Osteocyte (in vitro differentiated cells): Measurements from ENCODE around the gene NMRAL1. TPM values are rescaled to one million over a fixed set of nuclear protein-coding genes. Genes with fewer than 3 reads are reported as not detected.

Experiments
- DNase-seq: peaks from one replicate; pipeline ENCODE4 v3.0.0; 2021; ENCODE audit warnings: mixed read lengths; ENCODE audit not compliant: unreplicated experiment; ENCODE audit errors: extremely low spot score
- H3K27ac Mint-ChIP-seq: one replicate; pipeline ENCODE4 v1.8.0; 2021; ENCODE audit warnings: mild to moderate bottlenecking, mixed read lengths; ENCODE audit not compliant: unreplicated experiment
- H3K27me3 Mint-ChIP-seq: one replicate; pipeline ENCODE4 v1.8.0; 2021; ENCODE audit warnings: mixed read lengths; ENCODE audit not compliant: unreplicated experiment
- H3K36me3 Mint-ChIP-seq: one replicate; pipeline ENCODE4 v1.8.0; 2021; ENCODE audit warnings: mixed read lengths; ENCODE audit not compliant: unreplicated experiment
- H3K4me1 Mint-ChIP-seq: one replicate; pipeline ENCODE4 v1.8.0; 2021; ENCODE audit warnings: mixed read lengths; ENCODE audit not compliant: unreplicated experiment
- H3K4me3 Mint-ChIP-seq: one replicate; pipeline ENCODE4 v1.8.0; 2021; ENCODE audit warnings: mild to moderate bottlenecking, moderate library complexity, mixed read lengths; ENCODE audit not compliant: unreplicated experiment
- H3K9me3 Mint-ChIP-seq: one replicate; pipeline ENCODE4 v1.8.0; 2021; ENCODE audit warnings: mixed read lengths; ENCODE audit not compliant: unreplicated experiment
- total RNA-seq: library from RNA; stranded (reverse); gene quantifications from 2 replicates; pipeline ENCODE4 v1.2.1, GENCODE V29; 2021
- TF ChIP-seq, protein P1 (sequence below): fragments of 200-600 bp; sonication (generic); IDR thresholded peaks from 2 replicates; pipeline ENCODE4 v1.5.0; 2021; ENCODE audit warnings: antibody characterized with exemption, mild to moderate bottlenecking, moderate library complexity

The NMRAL1 gene
- total RNA-seq, 1 donor from 2014 or later, result 55.0 TPM

DNA sequence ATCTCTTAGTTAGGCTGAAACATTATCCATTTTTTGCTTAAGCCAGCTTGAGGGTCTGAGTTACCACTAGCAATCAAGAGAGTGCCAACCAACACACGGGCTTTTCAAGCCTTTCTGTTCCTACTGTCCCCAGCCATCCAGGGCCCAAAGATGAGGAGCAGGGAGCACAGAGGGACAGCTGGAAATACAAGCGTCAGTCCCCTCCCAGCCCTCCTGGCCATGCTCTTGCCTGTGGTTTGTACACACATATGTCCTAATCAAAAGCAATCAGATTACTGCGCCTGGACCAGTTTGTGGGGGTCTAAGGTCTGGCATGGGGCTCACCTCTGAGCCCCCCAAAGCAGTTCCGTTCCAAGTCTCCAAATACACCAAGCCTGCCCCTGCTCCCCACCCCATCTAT is 61.6 kb downstream of the NMRAL1 start:
- TF ChIP-seq, protein P1, sequence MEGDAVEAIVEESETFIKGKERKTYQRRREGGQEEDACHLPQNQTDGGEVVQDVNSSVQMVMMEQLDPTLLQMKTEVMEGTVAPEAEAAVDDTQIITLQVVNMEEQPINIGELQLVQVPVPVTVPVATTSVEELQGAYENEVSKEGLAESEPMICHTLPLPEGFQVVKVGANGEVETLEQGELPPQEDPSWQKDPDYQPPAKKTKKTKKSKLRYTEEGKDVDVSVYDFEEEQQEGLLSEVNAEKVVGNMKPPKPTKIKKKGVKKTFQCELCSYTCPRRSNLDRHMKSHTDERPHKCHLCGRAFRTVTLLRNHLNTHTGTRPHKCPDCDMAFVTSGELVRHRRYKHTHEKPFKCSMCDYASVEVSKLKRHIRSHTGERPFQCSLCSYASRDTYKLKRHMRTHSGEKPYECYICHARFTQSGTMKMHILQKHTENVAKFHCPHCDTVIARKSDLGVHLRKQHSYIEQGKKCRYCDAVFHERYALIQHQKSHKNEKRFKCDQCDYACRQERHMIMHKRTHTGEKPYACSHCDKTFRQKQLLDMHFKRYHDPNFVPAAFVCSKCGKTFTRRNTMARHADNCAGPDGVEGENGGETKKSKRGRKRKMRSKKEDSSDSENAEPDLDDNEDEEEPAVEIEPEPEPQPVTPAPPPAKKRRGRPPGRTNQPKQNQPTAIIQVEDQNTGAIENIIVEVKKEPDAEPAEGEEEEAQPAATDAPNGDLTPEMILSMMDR, result no peak
- H3K4me3 Mint-ChIP-seq, result no peak overlapping the region
- DNase-seq, result no peak
- H3K27ac Mint-ChIP-seq, result no peak overlapping the region
- H3K27me3 Mint-ChIP-seq, result no peaks in the 10 kb centered on the region
- H3K4me1 Mint-ChIP-seq, result peaks cover 29% of the 10 kb centered on the region
- no peaks in the 10 kb centered on the region for H3K9me3 Mint-ChIP-seq
- H3K36me3 Mint-ChIP-seq, result no peaks in the 10 kb centered on the region

DNA sequence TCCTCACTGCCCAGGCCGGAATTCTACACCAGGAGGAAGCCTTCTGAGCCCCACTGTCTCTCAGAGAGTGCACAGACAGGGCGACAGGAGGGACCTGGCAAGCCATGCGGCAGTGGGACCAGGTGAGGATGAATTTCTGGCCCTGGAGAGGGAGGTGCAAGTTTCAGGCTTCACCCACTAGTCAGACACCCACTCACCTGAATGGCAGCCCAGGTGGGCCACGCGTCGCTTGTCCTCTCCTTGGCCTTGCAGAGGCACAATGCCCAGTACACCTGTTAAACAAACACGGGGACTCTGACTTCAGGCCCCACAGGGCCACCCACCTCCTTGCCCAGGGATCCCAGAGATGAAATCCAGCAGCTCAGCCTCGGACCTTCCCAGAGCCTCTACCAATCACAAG is 62.3 kb downstream of the NMRAL1 start:
- H3K4me3 Mint-ChIP-seq, result no peak overlapping the region
- DNase-seq, result no peak
- no peak overlapping the region for H3K27ac Mint-ChIP-seq
- no peaks in the 10 kb centered on the region for H3K27me3 Mint-ChIP-seq
- H3K4me1 Mint-ChIP-seq, result peaks cover 29% of the 10 kb centered on the region
- H3K9me3 Mint-ChIP-seq, result no peaks in the 10 kb centered on the region
- H3K36me3 Mint-ChIP-seq, result no peaks in the 10 kb centered on the region
- TF ChIP-seq, protein P1, result no peak

Other genes starting within 250 kb of the NMRAL1 start
- not detected in 2 replicates for gene SRL, start 232.5 kb downstream of the NMRAL1 start, total RNA-seq
- 8.0 and 10.8 TPM in 2 replicates for gene TFAP4, start 201.6 kb downstream of the NMRAL1 start, total RNA-seq
- gene GLIS2, start 158.6 kb downstream of the NMRAL1 start, total RNA-seq, result 58.6 and 59.9 TPM in 2 replicates
- gene PAM16, start 123.3 kb downstream of the NMRAL1 start, total RNA-seq, result 21.0 and 23.7 TPM in 2 replicates
- 62.7 and 63.1 TPM in 2 replicates for gene VASN, start 102.8 kb downstream of the NMRAL1 start, total RNA-seq
- 35.5 and 40.1 TPM in 2 replicates for gene CORO7, start 58.0 kb downstream of the NMRAL1 start, total RNA-seq
- 31.1 and 33.7 TPM in 2 replicates for gene DNAJA3, start 48.8 kb downstream of the NMRAL1 start, total RNA-seq
- 47.2 and 47.3 TPM in 2 replicates for gene HMOX2, start 1.8 kb upstream of the NMRAL1 start, total RNA-seq
- 28.5 and 28.9 TPM in 2 replicates for gene CDIP1, start 64.1 kb upstream of the NMRAL1 start, total RNA-seq
- 0.08 and 0.26 TPM in 2 replicates for gene C16orf96, start 81.7 kb upstream of the NMRAL1 start, total RNA-seq
- 33.6 and 38.4 TPM in 2 replicates for gene UBALD1, start 140.3 kb upstream of the NMRAL1 start, total RNA-seq
- gene MGRN1, start 150.2 kb upstream of the NMRAL1 start, total RNA-seq, result 88.0 and 94.6 TPM in 2 replicates
- 26.2 and 28.9 TPM in 2 replicates for gene NUDT16L1, start 218.9 kb upstream of the NMRAL1 start, total RNA-seq